ENCODE results near the gene TRA2B. TPM values are rescaled to one million over a fixed set of nuclear protein-coding genes. Genes with fewer than 3 reads are reported as not detected.
A peak's percentile ranks its signal among the peaks of the same experiment; 100 is the strongest.

Gene TRA2B
- polyA plus RNA-seq (ENCODE audit: insufficient read depth in 1 of 5, insufficient read length in 5 of 5, low replicate concordance in 1 of 5), result 100 to 1,000 TPM; 249 to 313 (median 294) TPM
- long read RNA-seq, donor 1, full-length matches to known transcripts, result 115 of 135 reads
- long read RNA-seq, donor 1, partial matches to known transcripts, result 20 of 135 reads
- long read RNA-seq, donor 1, other reads (novel, unspliced or antisense), result 0 of 135 reads
- long read RNA-seq, donor 2, full-length matches to known transcripts, result 40 of 55 reads
- long read RNA-seq, donor 2, partial matches to known transcripts, result 15 of 55 reads
- long read RNA-seq, donor 2, other reads (novel, unspliced or antisense), result 0 of 55 reads
- long read RNA-seq, donor 3, full-length matches to known transcripts, result 68 of 82 reads
- long read RNA-seq, donor 3, partial matches to known transcripts, result 14 of 82 reads
- long read RNA-seq, donor 3, other reads (novel, unspliced or antisense), result 0 of 82 reads
- long read RNA-seq, donor 4, full-length matches to known transcripts, result 47 of 52 reads
- long read RNA-seq, donor 4, partial matches to known transcripts, result 5 of 52 reads
- long read RNA-seq, donor 4, other reads (novel, unspliced or antisense), result 0 of 52 reads
- long read RNA-seq, donor 5, full-length matches to known transcripts, result 97 of 151 reads
- long read RNA-seq, donor 5, partial matches to known transcripts, result 54 of 151 reads
- long read RNA-seq, donor 5, other reads (novel, unspliced or antisense), result 0 of 151 reads
- long read RNA-seq, donor 6, full-length matches to known transcripts, result 87 of 127 reads
- long read RNA-seq, donor 6, partial matches to known transcripts, result 29 of 127 reads
- long read RNA-seq, donor 6, other reads (novel, unspliced or antisense), result 11 of 127 reads
- long read RNA-seq, donor 7, full-length matches to known transcripts, result 30 of 30 reads
- long read RNA-seq, donor 7, partial matches to known transcripts, result 0 of 30 reads
- long read RNA-seq, donor 7, other reads (novel, unspliced or antisense), result 0 of 30 reads
- long read RNA-seq, donor 8, full-length matches to known transcripts, result 41 of 41 reads
- long read RNA-seq, donor 8, partial matches to known transcripts, result 0 of 41 reads
- long read RNA-seq, donor 8, other reads (novel, unspliced or antisense), result 0 of 41 reads

DNA sequence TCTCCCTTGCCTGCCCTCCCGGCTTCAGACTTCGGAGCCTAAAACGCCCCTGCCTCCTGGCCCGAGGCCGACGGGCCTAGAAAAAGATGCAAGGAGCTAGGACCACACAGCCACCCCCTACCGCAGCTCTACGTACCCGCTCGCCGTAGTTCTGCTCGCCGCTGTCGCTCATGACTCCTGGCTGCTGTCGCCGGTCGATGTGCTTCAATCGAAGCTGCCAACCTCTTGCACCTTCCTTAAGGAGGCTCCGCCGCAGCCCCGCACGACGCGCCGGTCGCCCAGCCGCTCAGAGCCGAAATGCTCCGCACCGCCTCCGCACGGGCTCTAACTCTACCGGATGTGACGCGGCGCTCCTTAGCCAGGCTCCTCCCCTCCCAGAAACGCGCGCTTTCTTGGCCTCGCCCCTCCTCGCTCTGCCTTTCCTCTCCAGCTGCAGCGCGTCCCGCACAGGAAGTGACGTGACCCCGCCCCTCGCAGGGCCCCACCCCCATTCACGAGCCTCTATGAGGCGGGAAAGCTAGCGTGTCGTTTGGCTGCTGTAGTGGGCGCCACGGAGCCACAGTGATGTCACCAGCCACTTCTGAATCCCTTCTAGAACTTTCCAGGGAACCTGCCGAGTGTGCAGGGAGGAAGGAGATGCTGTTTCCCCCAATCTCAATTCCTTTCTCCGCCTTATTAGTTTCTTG is at the start of gene TRA2B:
Gene TRA2B, minus strand, starts transcription at position 326 of the 686 bp plus-strand sequence. Its CDS starts 154 bp downstream, at position 172.
- DNase-seq, result peak; percentile 98 to 99

DNA sequence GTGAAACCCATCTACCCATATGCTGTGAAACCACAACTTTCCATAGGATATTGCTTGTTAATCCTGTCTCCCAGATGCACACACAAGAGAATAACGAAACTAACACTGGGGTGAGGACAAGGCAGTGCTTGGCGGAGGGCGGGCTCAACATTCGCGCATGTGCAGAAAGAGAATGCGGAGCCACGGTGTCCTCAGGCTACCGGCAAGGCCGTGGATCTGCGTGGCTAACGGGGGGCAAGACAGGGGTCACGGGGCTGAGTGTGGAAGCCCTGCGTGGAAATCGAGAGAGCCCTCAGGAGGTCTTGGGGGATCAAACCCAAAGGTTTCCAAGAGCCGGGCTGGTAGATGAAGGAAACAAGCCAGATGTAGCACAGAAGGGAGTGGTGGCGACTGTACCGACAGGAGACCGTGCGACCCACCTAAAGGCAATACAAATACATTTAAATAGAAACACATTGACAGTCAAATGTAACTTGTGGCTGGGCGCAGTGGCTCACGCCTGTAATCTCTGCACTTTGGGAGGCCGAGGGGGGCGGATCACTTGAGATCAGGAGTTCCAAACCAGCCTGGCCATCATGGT is 48.5 kb upstream of the TRA2B start:
- no peak for DNase-seq

DNA sequence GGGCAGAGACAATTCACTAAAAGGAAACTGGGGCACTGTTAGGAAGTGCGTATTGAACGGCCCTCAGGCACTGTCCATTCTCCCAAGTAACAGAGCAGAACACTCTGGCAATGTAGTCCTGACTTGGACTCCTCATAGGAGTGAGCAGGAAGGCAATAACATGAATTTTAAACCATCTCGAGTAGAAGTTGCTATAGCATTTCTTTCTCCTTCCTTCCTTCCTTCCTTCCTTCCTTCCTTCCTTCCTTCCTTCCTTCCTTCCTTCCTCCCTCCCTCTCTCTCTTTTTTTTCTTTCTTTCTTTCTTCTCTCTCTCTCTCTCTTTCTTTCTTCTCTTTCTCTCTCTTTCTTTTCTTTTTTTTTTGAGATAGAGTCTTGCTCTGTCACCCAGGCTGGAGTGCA is 46.4 kb upstream of the TRA2B start:
- no peak for DNase-seq

DNA sequence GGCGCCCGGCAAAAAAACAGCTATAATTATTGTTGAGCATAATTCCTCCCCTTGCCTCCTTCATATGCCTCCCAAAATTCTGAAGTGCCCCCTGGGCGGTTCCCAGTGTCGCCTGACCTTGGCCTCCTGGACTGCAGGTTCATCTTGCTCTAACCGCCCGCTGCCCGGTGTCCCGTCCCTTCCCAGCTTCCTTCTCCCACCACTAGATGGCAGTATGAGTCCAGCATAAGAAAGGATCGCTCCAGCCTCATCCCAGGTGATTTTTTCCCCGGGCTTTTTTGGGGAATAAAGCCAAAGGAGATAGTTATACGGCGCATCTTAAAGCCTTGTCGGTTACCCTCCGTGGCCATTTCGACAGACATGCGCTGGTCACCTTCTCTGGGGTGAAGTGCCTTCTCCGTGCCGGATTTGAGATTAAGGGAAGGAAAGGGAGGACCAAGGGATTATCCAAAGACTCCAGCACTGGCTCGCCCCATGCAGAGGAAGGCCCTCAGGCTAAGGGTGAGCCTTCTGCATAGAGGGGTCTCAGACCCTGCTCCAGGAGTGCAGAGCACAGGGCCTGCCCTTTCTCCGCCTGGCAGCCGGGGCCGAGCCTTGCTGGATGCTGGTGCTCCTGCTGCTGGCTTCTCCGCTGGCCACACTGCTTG is 45.8 kb upstream of the TRA2B start:
- peak; percentile 50 to 63 for DNase-seq

DNA sequence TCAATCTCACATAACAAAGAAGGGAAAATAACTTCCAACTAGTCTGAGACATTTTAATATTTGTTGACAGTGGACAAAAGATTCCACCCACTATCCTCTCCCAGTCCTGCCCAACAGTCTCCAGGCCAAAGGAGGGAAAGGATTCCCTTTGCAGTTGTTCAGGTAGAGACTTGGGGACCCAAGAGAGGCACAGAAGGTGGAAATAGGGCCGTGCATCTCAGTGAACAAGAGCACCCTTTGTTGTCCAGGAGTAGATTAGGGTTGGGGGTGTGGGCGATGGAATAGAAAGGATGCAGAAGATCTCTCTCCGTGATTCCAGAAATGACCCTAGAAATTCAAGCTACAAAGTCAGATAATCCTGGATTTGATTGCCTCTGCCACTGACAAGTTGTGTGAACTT is 44.8 kb upstream of the TRA2B start:
- no peak for DNase-seq

DNA sequence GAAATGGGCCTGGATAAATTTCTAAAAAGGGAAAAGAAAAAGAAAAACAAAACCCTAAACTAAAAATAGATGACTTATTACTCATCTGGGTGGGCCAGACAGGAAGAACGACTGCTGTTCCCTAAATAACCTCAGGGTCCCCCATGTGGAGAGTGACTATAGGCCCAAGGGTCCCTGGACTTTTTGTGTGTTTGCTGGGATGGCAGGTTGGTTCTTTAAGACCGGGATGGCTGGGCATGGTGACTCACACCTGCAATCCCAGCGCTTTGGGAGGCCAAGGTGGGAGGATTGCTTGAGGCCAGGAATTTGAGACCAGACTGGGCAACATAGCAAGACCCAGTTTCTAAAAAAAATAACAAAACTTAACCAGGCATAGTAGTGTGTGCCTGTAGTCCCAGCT is 43.8 kb upstream of the TRA2B start:
- DNase-seq, result no peak

DNA sequence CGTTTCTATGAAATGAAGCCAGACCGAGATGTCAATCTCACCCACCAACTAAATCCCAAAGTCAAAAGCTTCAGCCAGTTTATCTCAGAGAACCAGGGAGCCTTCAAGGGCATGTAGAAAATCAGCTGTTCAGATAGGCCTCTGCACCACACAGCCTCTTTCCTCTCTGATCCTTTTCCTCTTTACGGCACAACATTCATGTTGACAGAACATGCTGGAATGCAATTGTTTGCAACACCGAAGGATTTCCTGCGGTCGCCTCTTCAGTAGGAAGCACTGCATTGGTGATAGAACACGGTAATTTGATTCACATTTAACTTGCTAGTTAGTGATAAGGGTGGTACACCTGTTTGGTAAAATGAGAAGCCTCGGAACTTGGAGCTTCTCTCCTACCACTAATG is 41.9 kb upstream of the TRA2B start:
- DNase-seq, result no peak

DNA sequence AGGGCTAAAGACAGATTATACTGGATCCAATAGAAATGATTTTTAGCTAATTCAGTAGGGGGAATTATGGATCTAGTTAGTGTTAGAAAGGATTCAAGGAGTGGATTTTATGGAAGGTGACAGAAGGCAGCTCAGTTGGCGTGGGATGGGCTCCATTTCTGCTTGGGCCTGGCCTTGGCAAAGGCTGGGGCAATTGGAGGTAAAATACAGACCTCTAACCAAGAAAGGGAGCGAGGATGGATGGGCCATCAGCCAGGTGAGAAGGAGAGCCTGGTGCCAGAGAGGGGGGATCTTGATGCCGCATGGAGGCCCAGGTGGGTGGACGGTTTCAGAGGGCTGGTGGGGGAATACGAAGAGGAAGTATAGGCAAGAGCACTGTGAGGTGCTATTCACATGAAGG is 40.7 kb upstream of the TRA2B start:
- DNase-seq, result no peak

DNA sequence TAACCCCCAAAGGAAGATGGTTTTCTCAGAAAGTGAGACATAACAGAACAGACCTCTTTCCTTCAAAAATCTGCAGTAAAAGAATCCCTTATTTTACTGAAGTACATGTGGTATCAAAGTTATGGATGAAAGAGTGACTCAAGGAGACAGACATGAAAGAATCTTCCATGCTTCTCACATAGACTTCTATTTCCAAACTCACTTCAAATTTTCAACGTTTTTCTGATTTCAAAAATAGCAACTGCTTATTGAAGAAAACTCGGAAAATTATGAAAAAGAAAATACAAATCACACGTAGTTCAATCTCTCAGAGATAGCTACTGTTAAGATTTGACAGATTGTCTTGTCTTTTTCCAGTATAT is 39.8 kb upstream of the TRA2B start:
- DNase-seq, result no peak

DNA sequence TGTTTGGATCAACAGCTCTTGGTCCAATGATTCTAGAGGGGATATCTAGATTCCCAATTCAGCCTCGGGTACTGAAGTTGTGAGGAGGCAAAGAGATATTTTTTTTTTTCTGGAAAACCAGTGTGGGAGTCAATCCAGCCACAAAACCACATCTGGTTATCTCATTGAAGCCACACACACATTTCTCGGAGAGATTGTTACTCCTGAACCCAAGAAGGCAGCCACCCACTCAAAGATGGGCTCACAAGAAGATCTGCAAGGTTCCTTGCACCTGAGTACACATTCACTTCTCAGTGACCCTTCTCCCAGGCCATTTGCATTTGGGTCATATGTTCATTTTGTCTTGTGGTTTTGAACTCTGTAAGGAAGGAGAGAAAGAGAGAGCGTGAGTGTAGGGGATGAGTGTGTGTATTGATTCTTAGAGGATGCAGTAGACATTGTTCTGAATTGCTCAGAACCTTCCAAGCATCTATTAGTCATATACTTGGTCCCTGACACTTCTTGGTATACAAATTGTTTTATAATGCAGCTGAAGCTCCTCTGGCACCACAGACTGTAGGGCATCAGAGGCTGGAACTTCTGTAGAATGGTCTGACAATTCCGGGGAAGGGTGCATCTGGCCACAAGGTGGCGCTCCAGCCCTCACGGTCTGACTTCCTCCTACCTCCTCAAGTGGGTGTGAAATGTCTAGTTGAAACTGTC is 39.3 kb upstream of the TRA2B start:
- DNase-seq, result peak; percentile 33 to 56

DNA sequence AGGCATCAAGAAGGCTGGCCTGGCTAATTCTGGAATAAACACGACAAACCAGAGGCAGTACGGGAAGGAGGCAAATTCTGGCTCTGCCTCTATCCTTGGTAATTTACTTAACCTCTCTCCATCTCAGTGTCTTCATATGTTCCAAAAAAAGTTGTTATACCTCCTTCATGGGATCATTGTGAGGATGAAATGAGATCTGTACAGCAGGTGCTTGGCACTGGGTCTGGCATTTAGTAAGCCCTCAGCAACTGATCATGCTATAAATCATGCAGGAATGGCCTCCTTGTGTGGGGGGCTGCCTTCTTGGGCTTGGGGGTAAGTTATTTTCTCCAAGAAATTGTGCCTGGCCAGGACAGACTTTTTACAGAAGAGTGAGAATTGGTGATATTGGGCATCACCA is 38.3 kb upstream of the TRA2B start:
- DNase-seq, result no peak

DNA sequence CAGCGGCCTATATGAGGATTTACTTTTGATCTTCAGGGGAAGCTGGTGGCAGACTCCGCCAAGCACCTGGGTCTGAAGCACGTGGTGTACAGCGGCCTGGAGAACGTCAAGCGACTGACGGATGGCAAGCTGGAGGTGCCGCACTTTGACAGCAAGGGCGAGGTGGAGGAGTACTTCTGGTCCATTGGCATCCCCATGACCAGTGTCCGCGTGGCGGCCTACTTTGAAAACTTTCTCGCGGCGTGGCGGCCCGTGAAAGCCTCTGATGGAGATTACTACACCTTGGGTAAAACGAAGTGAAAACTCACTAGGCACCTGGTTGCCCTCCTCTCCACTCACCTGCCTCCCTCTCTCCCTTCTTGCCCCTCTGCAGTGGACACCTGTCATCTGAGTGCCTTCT is 33.8 kb upstream of the TRA2B start:
- DNase-seq, result no peak

DNA sequence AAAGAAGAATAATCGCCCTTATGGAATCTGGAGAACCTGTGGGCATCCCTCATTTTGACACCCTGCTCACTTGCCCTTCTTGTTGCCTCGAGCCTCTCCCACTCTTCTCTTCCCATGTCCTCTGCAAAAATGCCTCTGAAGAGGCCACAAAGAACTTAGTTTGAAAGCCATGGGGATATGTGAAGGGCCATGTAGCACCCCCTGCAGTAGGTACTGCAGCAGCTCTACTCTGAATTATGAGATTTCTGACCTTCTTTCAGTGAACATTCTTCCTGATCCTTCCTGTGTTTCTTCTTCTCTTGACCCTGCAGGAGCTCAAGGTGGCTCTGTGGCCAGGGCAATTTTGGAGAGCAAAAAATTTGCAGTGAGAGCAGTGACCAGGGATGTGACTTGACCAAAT is 30.4 kb upstream of the TRA2B start:
- DNase-seq, result no peak

DNA sequence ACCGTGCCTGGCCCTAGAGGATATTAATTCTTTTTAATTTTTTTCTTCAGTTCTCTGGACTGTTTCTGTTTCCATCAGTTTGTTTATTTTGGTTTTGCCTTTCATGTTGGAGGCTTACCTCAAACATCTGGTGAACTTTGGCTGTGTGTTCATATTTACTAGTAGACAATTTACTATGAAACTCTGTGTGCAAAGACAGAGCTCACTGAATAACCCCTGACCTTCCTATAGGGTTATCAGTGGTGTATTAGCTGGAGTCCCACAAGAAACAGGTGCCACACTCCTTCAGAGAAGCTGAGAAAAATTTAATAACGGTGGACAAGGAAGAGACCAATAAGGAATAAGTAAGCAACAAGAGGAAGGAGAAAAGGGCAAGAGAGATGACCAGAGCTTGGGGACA is 28.8 kb upstream of the TRA2B start:
- no peak for DNase-seq

DNA sequence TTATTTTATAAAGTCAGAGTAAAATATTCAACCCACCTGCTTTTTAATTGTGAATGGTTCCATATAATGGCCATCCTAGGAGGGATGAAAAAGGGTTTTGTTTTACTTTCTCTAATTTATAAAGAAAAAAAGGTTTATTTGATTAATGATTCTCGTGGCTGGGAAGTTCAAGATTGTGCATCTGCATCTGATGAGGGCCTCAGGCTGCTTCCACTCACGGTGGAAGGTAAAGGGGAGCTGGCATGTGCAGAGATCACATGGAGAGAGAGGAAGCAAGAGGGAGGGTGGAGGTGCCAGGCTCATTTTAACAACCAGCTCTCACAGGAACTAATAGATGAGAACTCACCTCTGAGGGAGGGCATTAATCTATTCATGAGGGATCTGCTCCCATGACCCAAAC is 27.7 kb upstream of the TRA2B start:
- DNase-seq, result no peak

DNA sequence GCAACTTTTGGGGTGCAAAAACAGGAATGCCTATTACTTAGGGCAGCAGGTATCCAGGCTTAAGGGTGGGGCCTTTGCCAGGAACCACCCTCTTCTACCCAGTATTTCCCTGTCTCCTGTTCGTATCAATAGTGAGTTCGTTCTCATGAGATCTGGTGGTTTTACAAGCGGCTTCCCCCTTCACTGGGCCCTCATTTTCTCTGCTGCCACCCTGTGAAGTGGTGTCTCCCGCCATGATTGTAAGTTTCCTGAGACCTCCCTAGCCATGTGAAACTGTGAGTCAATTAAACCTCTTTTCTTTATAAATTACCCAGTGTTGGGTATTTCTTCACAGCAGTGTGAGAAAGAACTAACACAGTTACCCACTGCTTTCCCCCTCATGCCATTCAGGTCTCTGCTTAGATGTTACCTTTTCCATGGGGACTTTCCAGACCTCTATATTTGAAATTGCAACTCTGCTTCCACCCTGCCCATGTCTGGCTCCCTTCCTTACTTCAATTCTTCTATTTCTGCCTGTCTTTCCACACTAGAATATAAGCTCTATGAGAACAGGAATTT is 23.9 kb upstream of the TRA2B start:
- DNase-seq, result no peak

DNA sequence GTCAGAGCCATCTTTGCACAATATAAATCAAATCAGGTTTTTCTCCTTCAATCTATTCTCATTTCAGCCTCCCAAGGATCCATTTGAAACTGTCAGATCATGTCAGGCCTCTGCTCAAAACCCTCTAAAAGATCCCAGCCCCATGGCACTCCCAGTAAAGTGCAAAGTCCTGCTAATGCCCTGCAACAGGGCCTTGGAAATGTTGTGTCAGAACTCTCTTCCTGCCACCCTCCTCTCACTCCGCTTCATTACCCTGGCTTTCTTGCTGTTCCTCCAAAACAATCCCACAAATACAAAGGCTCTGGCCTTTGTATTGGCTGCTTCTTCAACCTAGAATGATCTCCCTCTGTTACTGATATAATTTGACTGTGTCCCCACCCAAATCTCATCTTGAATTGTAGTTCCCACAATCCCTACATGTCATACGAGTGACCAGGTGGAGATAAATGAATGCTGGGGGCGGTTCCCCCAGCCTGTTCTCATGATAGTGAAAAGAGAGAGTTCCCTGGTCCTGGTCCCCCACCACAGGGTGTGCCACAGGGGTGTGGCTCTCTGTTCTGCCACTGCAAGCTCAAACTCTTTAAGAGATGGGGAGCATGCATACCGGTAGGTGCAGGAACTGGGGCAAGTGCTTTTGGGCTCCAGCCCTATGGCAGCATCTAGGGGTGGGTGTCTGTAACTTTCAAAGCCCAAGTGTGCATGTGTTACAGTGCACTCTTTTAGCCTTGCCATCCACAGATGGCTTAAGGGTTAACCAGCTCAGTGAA is 22.9 kb upstream of the TRA2B start:
- DNase-seq, result no peak

DNA sequence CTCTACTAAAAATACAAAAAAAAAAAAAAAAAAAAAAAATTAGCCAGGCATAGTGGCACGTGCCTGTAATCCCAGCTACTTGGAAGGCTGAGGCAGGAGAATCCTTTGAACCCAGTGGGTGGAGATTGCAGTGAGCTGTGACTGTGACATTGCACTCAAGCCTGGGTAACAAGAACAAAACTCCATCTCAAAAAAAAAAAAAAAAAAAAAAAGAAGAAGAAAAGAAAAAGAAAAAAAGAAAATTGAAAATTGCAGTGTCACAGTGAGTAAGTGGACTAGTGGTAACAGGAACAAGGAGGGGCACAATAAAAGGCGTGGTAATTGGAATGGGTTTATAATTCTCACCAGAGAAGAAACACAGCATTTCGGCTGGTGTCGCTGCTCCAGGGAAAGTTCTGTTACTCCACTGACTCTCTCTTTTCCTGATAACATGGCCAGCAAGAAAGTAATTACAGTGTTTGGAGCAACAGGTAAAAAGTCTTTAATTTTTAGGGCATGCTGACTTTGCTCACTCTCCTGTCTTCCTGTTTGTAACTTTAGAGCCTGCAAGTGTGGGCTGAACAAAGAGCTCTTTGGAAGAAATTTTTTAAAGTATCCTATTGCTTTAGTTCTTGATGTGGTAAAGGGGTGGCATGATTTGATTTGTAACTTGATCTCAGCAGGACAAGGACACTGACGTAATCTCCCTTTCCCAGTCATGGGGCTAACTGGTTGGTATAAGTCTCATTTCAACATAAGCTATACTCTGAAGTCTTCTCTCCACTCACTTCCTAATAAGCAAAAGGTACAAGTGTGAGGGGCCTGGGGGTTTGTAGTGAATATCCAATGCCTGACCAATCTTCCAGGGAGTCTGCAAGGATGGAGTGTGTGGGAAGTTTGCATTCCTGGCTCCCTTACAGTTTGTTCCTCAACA is 22.1 kb upstream of the TRA2B start:
- peak; percentile 45 to 54 for DNase-seq
